NT2/D1 (cell line): ENCODE data around the gene ITPKA.

Experiments
- DNase-seq: peaks from one replicate; pipeline ENCODE4 v3.0.0-alpha.2; 2011; ENCODE audit warnings: low read depth, low spot score
- H3K27me3 ChIP-seq: 2 replicates; pipeline ENCODE4 v1.6.0; 2011; ENCODE audit warnings: mild to moderate bottlenecking; ENCODE audit not compliant: insufficient read length, insufficient read depth
- H3K36me3 ChIP-seq: 2 replicates; pipeline ENCODE4 v1.6.1; 2011; ENCODE audit warnings: mild to moderate bottlenecking, low read length, mixed read lengths; ENCODE audit not compliant: insufficient read depth, insufficient read length
- H3K4me1 ChIP-seq: 2 replicates; pipeline ENCODE4 v1.5.1; 2011; ENCODE audit not compliant: insufficient read depth, insufficient read length
- H3K4me3 ChIP-seq: 2 replicates; pipeline ENCODE4 v1.5.1; 2011; ENCODE audit warnings: low read depth; ENCODE audit not compliant: insufficient read length
- H3K9ac ChIP-seq: 2 replicates; pipeline ENCODE4 v1.6.0; 2011; ENCODE audit warnings: low read depth; ENCODE audit not compliant: insufficient read length
- H3K9me3 ChIP-seq: 2 replicates; pipeline ENCODE4 v1.5.1; 2011; ENCODE audit warnings: mild to moderate bottlenecking, low read length; ENCODE audit not compliant: insufficient read depth
- SUZ12 ChIP-seq: IDR thresholded peaks from 2 replicates; pipeline ENCODE4 v1.6.1; 2011; ENCODE audit not compliant: insufficient read length, insufficient read depth; ENCODE audit errors: extremely low read depth
- YY1 ChIP-seq: IDR thresholded peaks from 2 replicates; pipeline ENCODE4 v1.6.1; 2011; ENCODE audit not compliant: insufficient read length, insufficient read depth
- ZNF274 ChIP-seq: IDR thresholded peaks from 2 replicates; pipeline ENCODE4 v1.6.1; 2011; ENCODE audit warnings: mild to moderate bottlenecking, low read depth, low read length

The ITPKA gene

DNA sequence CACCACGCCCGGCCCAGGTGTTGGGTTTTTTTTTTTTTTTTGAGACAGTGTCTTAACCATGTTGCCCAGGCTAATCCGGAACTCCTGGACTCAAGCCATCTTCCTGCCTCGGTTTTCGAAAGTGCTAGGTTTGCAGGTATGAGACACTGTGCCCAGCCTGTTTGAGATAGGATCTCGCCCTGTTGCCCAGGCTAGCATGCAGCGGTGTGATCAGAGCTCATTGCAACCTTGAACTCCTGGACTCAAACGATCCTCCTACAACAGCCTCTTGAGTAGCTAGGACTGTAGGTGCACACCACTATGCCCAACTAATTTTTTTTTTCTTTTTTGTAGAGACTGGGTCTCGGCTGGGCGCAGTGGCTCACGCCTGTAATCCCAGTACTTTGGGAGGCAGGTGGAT lies 20.3 kb upstream of the ITPKA start:
- Histone ChIP-seq H3K4me1 (no peaks in the 10 kb centered on the region), H3K4me3 (no peak overlapping the region), H3K9ac (no peak overlapping the region), H3K36me3 (peaks cover 79% of the 10 kb centered on the region), H3K9me3 (no peaks in the 10 kb centered on the region), H3K27me3 (no peaks in the 10 kb centered on the region)
- DNase-seq, result no peak
- TF ChIP-seq SUZ12 (no peak), ZNF274 (no peak), YY1 (no peak)

DNA sequence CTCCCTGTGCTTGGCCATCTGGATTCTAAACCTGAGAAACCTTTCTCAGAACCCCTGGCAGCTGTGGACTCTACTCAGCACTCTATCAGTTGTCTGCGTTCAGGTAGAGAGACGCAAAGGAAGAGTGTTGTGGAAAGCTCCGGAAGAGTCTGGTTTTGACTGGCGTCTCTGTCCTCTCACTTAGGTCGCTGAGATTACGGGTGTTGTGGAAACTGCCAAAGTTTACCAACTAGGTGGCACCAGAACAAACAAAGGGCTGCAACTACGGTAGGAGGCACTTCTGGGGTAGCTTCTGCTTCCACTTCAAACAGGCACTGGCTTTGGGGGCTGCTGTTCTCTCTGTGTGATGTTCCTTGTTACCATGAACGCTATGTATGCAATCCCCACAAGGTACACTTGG lies 19.2 kb upstream of the ITPKA start:
- H3K9me3 ChIP-seq, result no peaks in the 10 kb centered on the region
- no peaks in the 10 kb centered on the region for H3K4me1 ChIP-seq
- TF ChIP-seq YY1 (no peak), SUZ12 (no peak), ZNF274 (no peak)
- no peak overlapping the region for H3K9ac ChIP-seq
- H3K36me3 ChIP-seq, result peaks cover 80% of the 10 kb centered on the region
- DNase-seq, result no peak
- no peak overlapping the region for H3K4me3 ChIP-seq
- no peaks in the 10 kb centered on the region for H3K27me3 ChIP-seq

DNA sequence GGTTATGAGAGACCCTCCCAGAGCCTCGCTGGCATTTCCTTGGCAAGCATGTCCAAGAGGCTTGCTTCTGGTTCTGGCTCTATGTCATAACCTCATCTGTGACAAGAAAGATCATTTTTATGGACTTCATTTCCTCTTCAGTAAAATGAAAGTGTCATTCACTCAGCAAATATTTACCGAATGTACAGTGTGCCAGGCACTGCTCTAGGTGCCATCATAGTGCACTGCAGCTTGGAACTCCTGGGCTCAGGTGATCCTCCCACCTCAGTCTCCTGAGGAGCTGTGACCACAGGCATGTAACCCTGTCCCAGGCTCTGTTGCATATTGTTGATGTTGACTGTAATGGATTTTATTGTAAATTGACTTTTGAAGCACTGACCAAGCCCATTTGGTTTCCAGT lies 18.7 kb upstream of the ITPKA start:
- peaks cover 78% of the 10 kb centered on the region for H3K36me3 ChIP-seq
- no peak overlapping the region for H3K4me3 ChIP-seq
- no peaks in the 10 kb centered on the region for H3K27me3 ChIP-seq
- no peak for DNase-seq
- TF ChIP-seq SUZ12, result no peak
- H3K9me3 ChIP-seq, result no peaks in the 10 kb centered on the region
- H3K4me1 ChIP-seq, result no peaks in the 10 kb centered on the region
- no peak overlapping the region for H3K9ac ChIP-seq

DNA sequence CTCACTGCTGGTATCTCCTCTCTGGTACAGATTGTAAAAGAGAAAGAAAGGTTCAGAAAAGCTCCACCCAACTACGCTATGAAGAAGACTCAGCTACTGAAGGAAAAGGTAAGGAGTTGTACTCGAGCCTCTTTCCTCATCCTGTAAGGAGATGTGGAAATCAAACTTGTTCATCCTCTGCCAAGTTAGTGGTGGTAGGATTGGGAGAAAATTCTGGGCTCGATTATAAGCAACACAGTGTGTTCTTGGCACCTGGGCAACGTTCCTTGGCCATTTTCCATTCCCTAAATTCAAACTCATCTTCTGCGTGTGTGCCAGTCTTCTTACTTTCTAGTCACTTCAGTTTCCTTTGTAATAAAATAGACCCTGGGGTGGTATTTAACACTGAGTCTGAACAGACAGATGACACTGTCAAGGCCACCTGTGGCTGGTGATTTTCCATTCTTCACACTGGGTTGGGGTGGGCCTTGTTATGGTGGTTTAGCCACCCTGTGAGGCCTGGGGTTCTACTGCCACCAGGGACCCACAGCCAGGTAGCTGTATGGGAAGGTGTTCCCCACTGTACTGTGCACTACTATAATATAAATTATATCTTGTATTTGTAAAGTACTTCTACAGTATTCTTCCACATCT lies 17.1 kb upstream of the ITPKA start:
- no peak for DNase-seq
- no peak overlapping the region for H3K4me3 ChIP-seq
- no peak overlapping the region for H3K9ac ChIP-seq
- H3K9me3 ChIP-seq, result no peaks in the 10 kb centered on the region
- peaks cover 79% of the 10 kb centered on the region for H3K36me3 ChIP-seq
- H3K27me3 ChIP-seq, result no peaks in the 10 kb centered on the region
- no peaks in the 10 kb centered on the region for H3K4me1 ChIP-seq
- TF ChIP-seq SUZ12 (no peak), ZNF274 (no peak), YY1 (no peak)

DNA sequence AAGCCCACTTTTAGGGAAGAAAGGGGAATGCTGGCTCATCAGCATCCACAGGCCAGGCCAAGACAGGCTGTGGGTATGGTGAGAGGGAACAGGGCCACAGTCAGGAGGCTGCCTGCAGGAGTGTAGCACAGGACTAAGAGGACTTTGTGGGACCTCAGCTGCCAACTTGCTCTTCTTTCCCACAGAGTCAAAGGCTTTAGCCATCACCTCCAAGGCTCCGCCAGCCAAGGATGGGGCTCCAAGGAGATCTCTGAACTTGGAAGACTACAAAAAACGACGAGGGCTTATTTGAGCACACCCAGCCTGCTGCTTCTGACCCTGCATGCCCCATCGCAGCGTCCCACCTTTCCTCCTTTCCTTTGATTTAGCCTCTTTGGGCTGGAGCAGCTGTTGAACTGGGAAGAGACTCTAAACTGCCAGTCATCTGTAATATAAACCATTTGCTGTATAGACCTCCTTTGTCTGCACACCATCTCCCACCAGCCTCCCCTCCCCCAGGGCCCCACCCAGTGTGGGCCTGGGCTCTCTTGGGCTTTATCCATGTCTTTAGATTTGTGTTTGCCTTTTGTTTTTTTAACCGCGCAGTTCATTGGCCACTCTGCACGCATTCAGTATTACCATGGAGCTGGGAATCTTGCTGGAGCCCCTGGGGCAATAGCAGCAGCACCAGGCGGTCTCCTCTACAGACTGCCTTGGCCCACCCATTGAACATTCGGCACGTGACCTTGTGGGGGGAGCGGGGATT lies 13.1 kb upstream of the ITPKA start:
- H3K36me3 ChIP-seq, result peaks cover 64% of the 10 kb centered on the region
- H3K4me1 ChIP-seq, result no peaks in the 10 kb centered on the region
- no peaks in the 10 kb centered on the region for H3K27me3 ChIP-seq
- DNase-seq, result no peak
- TF ChIP-seq ZNF274, result no peak
- no peak for TF ChIP-seq SUZ12
- TF ChIP-seq YY1, result no peak
- no peak overlapping the region for H3K4me3 ChIP-seq
- no peaks in the 10 kb centered on the region for H3K9me3 ChIP-seq
- H3K9ac ChIP-seq, result no peak overlapping the region

DNA sequence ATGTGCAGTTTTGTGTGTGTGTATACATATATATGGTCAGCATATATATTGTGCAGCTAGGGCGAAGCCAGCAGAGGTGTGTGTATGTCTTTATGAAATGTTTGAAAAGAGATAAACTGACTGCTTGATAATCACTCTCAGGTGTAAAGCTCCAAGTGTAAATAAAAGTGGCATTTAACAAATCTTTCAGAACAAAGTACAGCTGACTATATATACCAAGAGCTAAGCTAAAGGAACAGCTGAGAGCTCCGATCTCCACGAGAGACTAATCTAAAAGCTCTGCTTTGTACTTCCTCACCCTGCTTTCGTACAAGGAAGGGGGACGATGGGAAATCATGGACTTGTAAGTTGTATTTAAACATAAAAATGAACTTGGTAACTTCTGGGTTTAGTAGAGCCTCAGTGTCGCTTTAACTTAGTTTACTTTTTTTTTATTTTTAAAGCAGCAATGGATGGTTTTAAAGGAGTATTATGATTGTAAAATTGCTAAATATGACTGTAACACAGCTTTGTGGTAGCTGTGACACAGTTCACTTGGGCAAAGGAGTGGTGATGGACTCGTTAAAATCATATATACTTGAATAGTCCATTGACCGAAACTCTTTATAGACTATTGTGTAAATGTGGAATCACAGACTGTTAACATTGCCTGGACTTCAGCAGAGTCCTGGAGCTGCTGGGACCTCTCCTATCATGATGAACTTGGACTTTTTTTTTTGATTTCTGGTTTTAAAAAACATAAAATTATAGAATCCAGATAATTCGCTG lies 11.4 kb upstream of the ITPKA start:
- no peaks in the 10 kb centered on the region for H3K9me3 ChIP-seq
- H3K4me1 ChIP-seq, result no peaks in the 10 kb centered on the region
- no peak for DNase-seq
- H3K27me3 ChIP-seq, result no peaks in the 10 kb centered on the region
- H3K36me3 ChIP-seq, result peaks cover 48% of the 10 kb centered on the region
- no peak overlapping the region for H3K4me3 ChIP-seq
- H3K9ac ChIP-seq, result no peak overlapping the region
- TF ChIP-seq SUZ12, result no peak

DNA sequence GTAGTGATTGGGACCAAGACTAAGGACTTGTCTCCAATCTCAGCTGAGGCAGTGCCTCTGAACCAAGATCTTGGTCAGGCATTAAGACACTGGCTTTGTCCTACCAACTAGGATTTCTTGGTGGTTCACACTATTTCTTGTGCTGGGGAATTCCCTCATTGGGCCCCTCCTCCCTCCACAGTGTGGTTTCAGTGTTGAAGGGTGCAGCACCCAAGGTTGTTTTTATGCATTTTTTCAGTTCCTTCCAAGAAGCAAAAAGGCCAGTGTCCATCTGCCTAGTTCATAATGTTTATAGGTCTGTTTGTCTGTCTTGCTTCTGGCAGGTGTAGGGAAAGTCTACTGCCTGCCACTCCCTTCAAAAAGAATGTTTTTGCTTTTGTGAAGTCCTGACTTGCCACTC lies 10.6 kb upstream of the ITPKA start:
- H3K36me3 ChIP-seq, result peaks cover 42% of the 10 kb centered on the region
- DNase-seq, result no peak
- no peaks in the 10 kb centered on the region for H3K9me3 ChIP-seq
- no peaks in the 10 kb centered on the region for H3K27me3 ChIP-seq
- H3K4me1 ChIP-seq, result no peaks in the 10 kb centered on the region
- no peak overlapping the region for H3K9ac ChIP-seq
- no peak overlapping the region for H3K4me3 ChIP-seq
- TF ChIP-seq SUZ12 (no peak), ZNF274 (no peak), YY1 (no peak)
